Ovary (tissue), 3 donors: Measurements from ENCODE around the gene ATP6AP1.

Experiments used
- CTCF ChIP-seq, 3 donors: fragments of 450-650 bp in 2 of 3; fragments of 200-600 bp in 1 of 3; IDR thresholded peaks; one replicate each; pipeline versions ENCODE4 v1.5.1 to v1.8.0; 2016 to 2022; ENCODE audit warnings: antibody characterized with exemption in 3 of 3, mild to moderate bottlenecking in 1 of 3
- EP300 ChIP-seq: sonication (generic); formaldehyde crosslinking; IDR thresholded peaks from one replicate; pipeline ENCODE4 v1.6.1; 2017; ENCODE audit warnings: antibody characterized with exemption
- POLR2A ChIP-seq: fragments of 450-650 bp; IDR thresholded peaks from one replicate; pipeline ENCODE4 v1.6.1; 2017; ENCODE audit warnings: antibody characterized with exemption, mild to moderate bottlenecking, moderate library complexity
- donor health status: DM: no; HTN: no; CAD: no.

- TF ChIP-seq CTCF (IDR thresholded peaks at IDR 0.05) = no peak
- no peak for TF ChIP-seq EP300
- TF ChIP-seq POLR2A = no peak
These were observed 1.2 kb downstream of the ATP6AP1 start for GRCh38 chrX:154429711-154430110.
